Erythroblast (primary cell): Measurements from ENCODE around the gene SPSB4.

Experiments
- GATA1 ChIP-seq: IDR thresholded peaks from 2 replicates; pipeline ENCODE4 v1.6.1; 2011; ENCODE audit warnings: low read depth, mild to moderate bottlenecking, control low read depth, low read length, moderate library complexity
- POLR2A ChIP-seq: IDR thresholded peaks from 2 replicates; pipeline ENCODE4 v1.6.1; 2011; ENCODE audit warnings: mild to moderate bottlenecking, low read length

DNA sequence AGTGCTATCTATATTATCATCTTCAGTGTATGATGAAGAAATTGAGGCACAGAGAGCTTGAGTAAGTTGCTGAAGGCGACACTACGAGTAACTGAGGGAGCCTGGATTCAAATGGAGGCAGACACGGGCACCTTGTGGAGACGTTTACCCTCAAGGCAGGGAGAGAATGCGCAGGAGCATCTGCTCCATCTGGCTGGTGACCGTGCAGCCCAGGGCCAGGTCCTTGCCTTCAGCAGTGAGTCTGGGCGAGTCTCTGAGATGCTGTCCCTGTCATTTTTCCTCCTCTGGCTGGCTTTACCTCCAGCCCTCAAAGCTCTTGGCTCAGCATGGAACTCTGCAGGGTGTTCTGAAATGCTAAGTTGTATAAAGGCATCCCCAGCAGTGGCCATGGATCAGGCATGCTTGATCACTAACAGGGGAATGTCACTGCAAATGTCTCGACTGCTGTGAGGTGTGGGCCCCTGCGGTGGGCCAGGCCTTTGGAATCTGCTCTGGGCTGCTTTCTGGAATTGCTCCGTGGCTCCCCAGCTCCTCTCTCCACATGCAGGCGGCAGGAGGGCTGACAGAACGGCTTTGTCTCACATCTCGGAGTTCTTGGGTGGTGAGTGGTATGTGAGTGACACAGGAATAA is 19.7 kb downstream of the SPSB4 start:
- TF ChIP-seq POLR2A: no peak
- no peak for TF ChIP-seq GATA1
